ENCODE data around the gene PCSK1.

GRCh38 chr5:96463091-96463490, 30.0 kb upstream of the PCSK1 start:
- no peak for TF ChIP-seq EZH2phosphoT487 (IDR thresholded peaks at IDR 0.05; ENCODE audit: borderline replicate concordance)
- TF ChIP-seq, protein P1, sequence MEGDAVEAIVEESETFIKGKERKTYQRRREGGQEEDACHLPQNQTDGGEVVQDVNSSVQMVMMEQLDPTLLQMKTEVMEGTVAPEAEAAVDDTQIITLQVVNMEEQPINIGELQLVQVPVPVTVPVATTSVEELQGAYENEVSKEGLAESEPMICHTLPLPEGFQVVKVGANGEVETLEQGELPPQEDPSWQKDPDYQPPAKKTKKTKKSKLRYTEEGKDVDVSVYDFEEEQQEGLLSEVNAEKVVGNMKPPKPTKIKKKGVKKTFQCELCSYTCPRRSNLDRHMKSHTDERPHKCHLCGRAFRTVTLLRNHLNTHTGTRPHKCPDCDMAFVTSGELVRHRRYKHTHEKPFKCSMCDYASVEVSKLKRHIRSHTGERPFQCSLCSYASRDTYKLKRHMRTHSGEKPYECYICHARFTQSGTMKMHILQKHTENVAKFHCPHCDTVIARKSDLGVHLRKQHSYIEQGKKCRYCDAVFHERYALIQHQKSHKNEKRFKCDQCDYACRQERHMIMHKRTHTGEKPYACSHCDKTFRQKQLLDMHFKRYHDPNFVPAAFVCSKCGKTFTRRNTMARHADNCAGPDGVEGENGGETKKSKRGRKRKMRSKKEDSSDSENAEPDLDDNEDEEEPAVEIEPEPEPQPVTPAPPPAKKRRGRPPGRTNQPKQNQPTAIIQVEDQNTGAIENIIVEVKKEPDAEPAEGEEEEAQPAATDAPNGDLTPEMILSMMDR (conservative IDR thresholded peaks at IDR 0.05; ENCODE audit: low read length): no peak

Data from Loucy (cell line).